HEK293 (cell line): ENCODE results near the gene LDB2.

Experiments
- CTCF ChIA-PET: fragments of 350-600 bp; formaldehyde crosslinking; extraction: SDS; loops from one replicate; lab custom pipeline; 2021; ENCODE audit warnings: antibody characterized with exemption; lab: Yijun Ruan, JAX
- POLR2A ChIA-PET: fragments of 300-600 bp; formaldehyde crosslinking; extraction: SDS; loops from one replicate; lab custom pipeline; 2020; ENCODE audit warnings: antibody characterized with exemption, inconsistent platforms; lab: Yijun Ruan, JAX
- H3K27ac ChIP-seq: fragments of 200-500 bp; sonication (Bioruptor generic); 2 replicates; pipeline ENCODE4 v1.5.1; 2014; ENCODE audit warnings: low read depth, low read length, control low read depth, inconsistent platforms; ENCODE audit errors: extremely low read depth
- H3K36me3 ChIP-seq, 2 experiments: fragments of 200-500 bp in 1 of 2; sonication (Bioruptor generic) in 1 of 2; 1 replicate in 1 of 2; 2 replicates in 1 of 2; pipeline ENCODE4 v1.5.1; 2014 to 2017; ENCODE audit warnings: inconsistent platforms in 2 of 2, low read length in 2 of 2; ENCODE audit not compliant: control insufficient read depth in 2 of 2, insufficient read depth in 1 of 2
- H3K4me1 ChIP-seq: fragments of 200-500 bp; sonication (Bioruptor generic); 2 replicates; pipeline ENCODE4 v1.5.1; 2014; ENCODE audit warnings: mild to moderate bottlenecking, low read length, inconsistent platforms; ENCODE audit not compliant: control insufficient read depth, insufficient read depth
- H3K4me3 ChIP-seq: 2 replicates; pipeline ENCODE4 v1.5.1; 2011; ENCODE audit warnings: low read depth, mild to moderate bottlenecking, control low read depth, low read length, moderate library complexity
- H3K9me3 ChIP-seq: fragments of 200-500 bp; sonication (Bioruptor generic); 2 replicates; pipeline ENCODE4 v1.5.1; 2014; ENCODE audit warnings: low read depth, low read length, inconsistent platforms; ENCODE audit not compliant: control insufficient read depth, insufficient read depth
- HOXA7 ChIP-seq: sonication (generic); formaldehyde crosslinking; IDR thresholded peaks from 2 replicates; pipeline ENCODE4 v1.8.1; 2022; ENCODE audit warnings: missing genetic modification reagents, borderline replicate concordance
- KLF7 ChIP-seq: fragments of 450-650 bp; formaldehyde crosslinking; IDR thresholded peaks from 2 replicates; pipeline ENCODE4 v1.5.1; 2016; ENCODE audit warnings: missing biosample characterization, missing genetic modification characterization, borderline replicate concordance
- MEIS1 ChIP-seq: sonication (generic); formaldehyde crosslinking; IDR thresholded peaks from 2 replicates; pipeline ENCODE4 v1.8.1; 2022; ENCODE audit warnings: missing genetic modification reagents, mild to moderate bottlenecking, borderline replicate concordance
- OSR2 ChIP-seq: fragments of 450-650 bp; formaldehyde crosslinking; IDR thresholded peaks from 2 replicates; pipeline ENCODE4 v1.5.1; 2016; ENCODE audit warnings: missing biosample characterization, missing genetic modification characterization
- SCRT2 ChIP-seq: fragments of 450-650 bp; formaldehyde crosslinking; IDR thresholded peaks from 2 replicates; pipeline ENCODE4 v1.5.1; 2016; ENCODE audit warnings: missing biosample characterization, missing genetic modification characterization
- SP7 ChIP-seq: fragments of 450-650 bp; formaldehyde crosslinking; IDR thresholded peaks from 2 replicates; pipeline ENCODE4 v1.5.1; 2016; ENCODE audit warnings: missing biosample characterization, missing genetic modification characterization
- ZBTB48 ChIP-seq: fragments of 450-650 bp; formaldehyde crosslinking; IDR thresholded peaks from 2 replicates; pipeline ENCODE4 v1.5.1; 2016; ENCODE audit warnings: missing biosample characterization, missing genetic modification characterization
- ZNF26 ChIP-seq: fragments of 450-650 bp; formaldehyde crosslinking; IDR thresholded peaks from 2 replicates; pipeline ENCODE4 v1.5.1; 2016; ENCODE audit warnings: missing biosample characterization, missing genetic modification characterization
- ZNF280D ChIP-seq: fragments of 450-650 bp; formaldehyde crosslinking; IDR thresholded peaks from 2 replicates; pipeline ENCODE4 v1.5.1; 2016; ENCODE audit warnings: missing biosample characterization, missing genetic modification characterization
- ZNF423 ChIP-seq: fragments of 450-650 bp; formaldehyde crosslinking; IDR thresholded peaks from 2 replicates; pipeline ENCODE4 v1.5.1; 2016; ENCODE audit warnings: missing biosample characterization, missing genetic modification characterization
- ZNF544 ChIP-seq: fragments of 450-650 bp; formaldehyde crosslinking; IDR thresholded peaks from 2 replicates; pipeline ENCODE4 v1.5.0; 2017; ENCODE audit warnings: missing biosample characterization, missing genetic modification characterization
- ZNF596 ChIP-seq: fragments of 450-650 bp; IDR thresholded peaks from 2 replicates; pipeline ENCODE4 v1.5.0; 2018; ENCODE audit warnings: missing biosample characterization, mild to moderate bottlenecking, missing genetic modification characterization, moderate library complexity
- ZNF629 ChIP-seq: fragments of 450-650 bp; formaldehyde crosslinking; IDR thresholded peaks from 2 replicates; pipeline ENCODE4 v1.5.1; 2017; ENCODE audit warnings: missing biosample characterization, missing genetic modification characterization
- ZNF692 ChIP-seq: fragments of 450-650 bp; formaldehyde crosslinking; IDR thresholded peaks from 2 replicates; pipeline ENCODE4 v1.5.1; 2016; ENCODE audit warnings: missing biosample characterization, missing genetic modification characterization
- TF ChIP-seq, protein P1 (sequence below): fragments of 450-650 bp; formaldehyde crosslinking; IDR thresholded peaks from 2 replicates; pipeline ENCODE4 v1.5.0; 2017; ENCODE audit warnings: missing biosample characterization, missing genetic modification characterization, borderline replicate concordance
- TF ChIP-seq, protein P2 (sequence below): fragments of 450-650 bp; formaldehyde crosslinking; IDR thresholded peaks from 2 replicates; pipeline ENCODE4 v1.5.1; 2016; ENCODE audit warnings: missing biosample characterization, missing genetic modification characterization
- TF ChIP-seq, protein P3 (sequence below): fragments of 450-650 bp; formaldehyde crosslinking; IDR thresholded peaks from 2 replicates; pipeline ENCODE4 v1.5.1; 2017; ENCODE audit warnings: missing biosample characterization, missing genetic modification characterization

The LDB2 gene

GRCh38 chr4:16834814-16835213 is 63.6 kb downstream of the LDB2 start:
- Histone ChIP-seq H3K9me3 (no peaks in the 10 kb centered on the region), H3K4me3 (no peak overlapping the region), H3K27ac (no peak overlapping the region), H3K4me1 (no peaks in the 10 kb centered on the region), H3K36me3 (no peaks in the 10 kb centered on the region)
- ChIA-PET POLR2A (no interaction called here), CTCF (no interaction called here)
- TF ChIP-seq HOXA7 (CRISPR knock-in tag): no peak
- TF ChIP-seq ZBTB48 (tag by site-specific recombination): no peak
- TF ChIP-seq ZNF692 (tag by site-specific recombination): no peak

- ChIA-PET CTCF (no interaction called here), POLR2A (no interaction called here)
- H3K4me1 ChIP-seq: no peaks in the 10 kb centered on the region
- TF ChIP-seq ZNF629 (tag by site-specific recombination) (no peak), ZNF596 (no peak), ZNF280D (no peak), MEIS1 (CRISPR knock-in tag) (no peak), ZNF26 (tag by site-specific recombination) (no peak)
- TF ChIP-seq, protein P1, sequence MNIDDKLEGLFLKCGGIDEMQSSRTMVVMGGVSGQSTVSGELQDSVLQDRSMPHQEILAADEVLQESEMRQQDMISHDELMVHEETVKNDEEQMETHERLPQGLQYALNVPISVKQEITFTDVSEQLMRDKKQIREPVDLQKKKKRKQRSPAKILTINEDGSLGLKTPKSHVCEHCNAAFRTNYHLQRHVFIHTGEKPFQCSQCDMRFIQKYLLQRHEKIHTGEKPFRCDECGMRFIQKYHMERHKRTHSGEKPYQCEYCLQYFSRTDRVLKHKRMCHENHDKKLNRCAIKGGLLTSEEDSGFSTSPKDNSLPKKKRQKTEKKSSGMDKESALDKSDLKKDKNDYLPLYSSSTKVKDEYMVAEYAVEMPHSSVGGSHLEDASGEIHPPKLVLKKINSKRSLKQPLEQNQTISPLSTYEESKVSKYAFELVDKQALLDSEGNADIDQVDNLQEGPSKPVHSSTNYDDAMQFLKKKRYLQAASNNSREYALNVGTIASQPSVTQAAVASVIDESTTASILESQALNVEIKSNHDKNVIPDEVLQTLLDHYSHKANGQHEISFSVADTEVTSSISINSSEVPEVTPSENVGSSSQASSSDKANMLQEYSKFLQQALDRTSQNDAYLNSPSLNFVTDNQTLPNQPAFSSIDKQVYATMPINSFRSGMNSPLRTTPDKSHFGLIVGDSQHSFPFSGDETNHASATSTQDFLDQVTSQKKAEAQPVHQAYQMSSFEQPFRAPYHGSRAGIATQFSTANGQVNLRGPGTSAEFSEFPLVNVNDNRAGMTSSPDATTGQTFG (tag by site-specific recombination): no peak
- no peak overlapping the region for H3K27ac ChIP-seq
- no peaks in the 10 kb centered on the region for H3K9me3 ChIP-seq
- H3K4me3 ChIP-seq: no peak overlapping the region
- H3K36me3 ChIP-seq: no peaks in the 10 kb centered on the region
Measured at GRCh38 chr4:16833722-16834121, 64.7 kb downstream of the LDB2 start.

- H3K27ac ChIP-seq: no peak overlapping the region
- ChIA-PET POLR2A (no interaction called here), CTCF (no interaction called here)
- H3K4me1 ChIP-seq: no peaks in the 10 kb centered on the region
- no peaks in the 10 kb centered on the region for H3K9me3 ChIP-seq
- no peak overlapping the region for H3K4me3 ChIP-seq
- H3K36me3 ChIP-seq: no peaks in the 10 kb centered on the region
- TF ChIP-seq OSR2 (tag by site-specific recombination) (no peak), KLF7 (no peak), SCRT2 (tag by site-specific recombination) (no peak), ZNF544 (tag by site-specific recombination) (no peak), ZNF423 (tag by site-specific recombination) (no peak), SP7 (tag by site-specific recombination) (no peak)
- TF ChIP-seq, protein P2, sequence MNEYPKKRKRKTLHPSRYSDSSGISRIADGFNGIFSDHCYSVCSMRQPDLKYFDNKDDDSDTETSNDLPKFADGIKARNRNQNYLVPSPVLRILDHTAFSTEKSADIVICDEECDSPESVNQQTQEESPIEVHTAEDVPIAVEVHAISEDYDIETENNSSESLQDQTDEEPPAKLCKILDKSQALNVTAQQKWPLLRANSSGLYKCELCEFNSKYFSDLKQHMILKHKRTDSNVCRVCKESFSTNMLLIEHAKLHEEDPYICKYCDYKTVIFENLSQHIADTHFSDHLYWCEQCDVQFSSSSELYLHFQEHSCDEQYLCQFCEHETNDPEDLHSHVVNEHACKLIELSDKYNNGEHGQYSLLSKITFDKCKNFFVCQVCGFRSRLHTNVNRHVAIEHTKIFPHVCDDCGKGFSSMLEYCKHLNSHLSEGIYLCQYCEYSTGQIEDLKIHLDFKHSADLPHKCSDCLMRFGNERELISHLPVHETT (tag by site-specific recombination): no peak
- TF ChIP-seq, protein P3, sequence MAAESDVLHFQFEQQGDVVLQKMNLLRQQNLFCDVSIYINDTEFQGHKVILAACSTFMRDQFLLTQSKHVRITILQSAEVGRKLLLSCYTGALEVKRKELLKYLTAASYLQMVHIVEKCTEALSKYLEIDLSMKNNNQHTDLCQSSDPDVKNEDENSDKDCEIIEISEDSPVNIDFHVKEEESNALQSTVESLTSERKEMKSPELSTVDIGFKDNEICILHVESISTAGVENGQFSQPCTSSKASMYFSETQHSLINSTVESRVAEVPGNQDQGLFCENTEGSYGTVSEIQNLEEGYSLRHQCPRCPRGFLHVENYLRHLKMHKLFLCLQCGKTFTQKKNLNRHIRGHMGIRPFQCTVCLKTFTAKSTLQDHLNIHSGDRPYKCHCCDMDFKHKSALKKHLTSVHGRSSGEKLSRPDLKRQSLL: no peak
Measured at GRCh38 chr4:16830081-16830480, 68.4 kb downstream of the LDB2 start.
